H1 (cell line): ENCODE measurements around the gene UROC1.

Source experiments
- CEBPB ChIP-seq: IDR thresholded peaks from 2 replicates; pipeline ENCODE4 v1.6.1; 2012; ENCODE audit warnings: low read depth, low read length
- EP300 ChIP-seq, 2 experiments: IDR thresholded peaks; 1 replicate in 1 of 2; 2 replicates in 1 of 2; pipeline ENCODE4 v1.6.1; 2011 to 2012; ENCODE audit warnings: low read depth in 2 of 2, low read length in 2 of 2, mild to moderate bottlenecking in 2 of 2, borderline replicate concordance in 1 of 2, inconsistent platforms in 1 of 2, moderate library complexity in 1 of 2
- POLR2AphosphoS5 ChIP-seq: IDR thresholded peaks from 2 replicates; pipeline ENCODE4 v1.6.1; 2011; ENCODE audit warnings: low read depth, low read length
- RFX5 ChIP-seq: IDR thresholded peaks from 2 replicates; pipeline ENCODE4 v1.6.1; 2011; ENCODE audit warnings: low read depth, low read length, improper control_type of control experiment, borderline replicate concordance
- SIX5 ChIP-seq: IDR thresholded peaks from 2 replicates; pipeline ENCODE4 v1.6.1; 2011; ENCODE audit warnings: mild to moderate bottlenecking, low read depth, low read length
- TEAD4 ChIP-seq: IDR thresholded peaks from 2 replicates; pipeline ENCODE4 v1.6.1; 2012; ENCODE audit warnings: low read depth, low read length, inconsistent platforms, mixed read lengths
- ZNF274 ChIP-seq: IDR thresholded peaks from 2 replicates; pipeline ENCODE4 v1.7.0; 2012; ENCODE audit warnings: low read length, borderline replicate concordance; ENCODE audit errors: extremely low read depth
- TF ChIP-seq, protein P1 (sequence below), 3 experiments: IDR thresholded peaks; 1 replicate in 2 of 3; 2 replicates in 1 of 3; pipeline versions ENCODE4 v1.5.1 to v1.6.1; 2011; ENCODE audit warnings: low read length in 3 of 3, mild to moderate bottlenecking in 3 of 3, inconsistent platforms in 2 of 3, low read depth in 1 of 3, moderate library complexity in 1 of 3; ENCODE audit not compliant: insufficient read depth in 1 of 3; ENCODE audit errors: control extremely low read depth in 1 of 3
- TF ChIP-seq, protein P2 (sequence below): IDR thresholded peaks from 2 replicates; pipeline ENCODE4 v1.6.1; 2011; ENCODE audit warnings: low read length, improper control_type of control experiment

DNA sequence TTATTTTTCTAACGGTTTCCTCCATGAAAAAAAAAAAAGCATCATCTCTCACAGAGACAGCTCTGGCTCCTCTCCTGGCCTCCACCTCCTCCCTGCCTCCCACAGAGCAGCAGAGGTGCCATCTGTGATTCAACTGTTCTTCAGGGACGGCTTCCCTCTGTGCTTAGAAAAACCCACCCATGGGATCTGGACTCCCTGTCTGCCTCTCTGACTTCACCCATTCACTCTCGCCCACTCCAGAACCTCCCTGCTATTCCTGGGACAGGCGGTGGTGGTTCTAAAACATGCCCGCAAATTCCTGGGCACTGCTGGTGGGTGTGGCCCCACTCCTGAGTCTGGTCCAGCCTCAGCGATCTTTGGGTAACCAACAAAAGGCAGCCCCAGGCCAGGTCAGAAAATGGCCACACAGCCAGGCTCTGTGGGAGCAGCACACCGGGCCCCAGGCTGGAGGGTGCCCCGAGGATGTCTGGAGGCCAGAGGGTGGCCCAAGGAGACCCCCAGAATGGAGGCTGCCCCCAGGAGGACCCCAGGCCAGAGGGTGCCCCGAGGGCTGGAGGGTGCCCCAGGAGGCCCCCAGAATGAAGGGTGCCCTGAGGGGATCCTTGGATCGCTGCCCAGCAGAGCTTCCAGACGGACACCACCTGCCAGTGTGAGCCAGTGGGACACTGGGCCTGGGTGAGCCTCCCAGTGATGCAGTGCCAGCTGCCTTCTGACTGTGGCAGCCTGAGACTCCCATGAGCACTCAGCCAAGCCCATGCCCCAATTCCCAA is 3.7 kb upstream of the UROC1 start:
- TF ChIP-seq CEBPB (no peak), EP300 (IDR thresholded peaks at IDR 0.05; ENCODE audit: borderline replicate concordance in 1 of 2, low read depth in 2 of 2, low read length in 2 of 2) (no peak), TEAD4 (no peak), SIX5 (no peak), RFX5 (no peak), ZNF274 (no peak), POLR2AphosphoS5 (no peak)
- TF ChIP-seq, protein P1, sequence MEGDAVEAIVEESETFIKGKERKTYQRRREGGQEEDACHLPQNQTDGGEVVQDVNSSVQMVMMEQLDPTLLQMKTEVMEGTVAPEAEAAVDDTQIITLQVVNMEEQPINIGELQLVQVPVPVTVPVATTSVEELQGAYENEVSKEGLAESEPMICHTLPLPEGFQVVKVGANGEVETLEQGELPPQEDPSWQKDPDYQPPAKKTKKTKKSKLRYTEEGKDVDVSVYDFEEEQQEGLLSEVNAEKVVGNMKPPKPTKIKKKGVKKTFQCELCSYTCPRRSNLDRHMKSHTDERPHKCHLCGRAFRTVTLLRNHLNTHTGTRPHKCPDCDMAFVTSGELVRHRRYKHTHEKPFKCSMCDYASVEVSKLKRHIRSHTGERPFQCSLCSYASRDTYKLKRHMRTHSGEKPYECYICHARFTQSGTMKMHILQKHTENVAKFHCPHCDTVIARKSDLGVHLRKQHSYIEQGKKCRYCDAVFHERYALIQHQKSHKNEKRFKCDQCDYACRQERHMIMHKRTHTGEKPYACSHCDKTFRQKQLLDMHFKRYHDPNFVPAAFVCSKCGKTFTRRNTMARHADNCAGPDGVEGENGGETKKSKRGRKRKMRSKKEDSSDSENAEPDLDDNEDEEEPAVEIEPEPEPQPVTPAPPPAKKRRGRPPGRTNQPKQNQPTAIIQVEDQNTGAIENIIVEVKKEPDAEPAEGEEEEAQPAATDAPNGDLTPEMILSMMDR (IDR thresholded peaks at IDR 0.05; ENCODE audit: control extremely low read depth in 1 of 3, insufficient read depth in 1 of 3, low read depth in 1 of 3, low read length in 3 of 3), result no peak
- TF ChIP-seq, protein P2, sequence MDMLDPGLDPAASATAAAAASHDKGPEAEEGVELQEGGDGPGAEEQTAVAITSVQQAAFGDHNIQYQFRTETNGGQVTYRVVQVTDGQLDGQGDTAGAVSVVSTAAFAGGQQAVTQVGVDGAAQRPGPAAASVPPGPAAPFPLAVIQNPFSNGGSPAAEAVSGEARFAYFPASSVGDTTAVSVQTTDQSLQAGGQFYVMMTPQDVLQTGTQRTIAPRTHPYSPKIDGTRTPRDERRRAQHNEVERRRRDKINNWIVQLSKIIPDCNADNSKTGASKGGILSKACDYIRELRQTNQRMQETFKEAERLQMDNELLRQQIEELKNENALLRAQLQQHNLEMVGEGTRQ, result no peak
